Measurements from ENCODE around the gene TNF.
A peak's percentile ranks its signal among the peaks of the same experiment; 100 is the strongest.

TNF gene

GRCh38 chr6:31544676-31545075, 30.7 kb upstream of the TNF start:
- no peak for DNase-seq (ENCODE audit: low read depth)

- DNase-seq (ENCODE audit: low read depth), result no peak
Measured at GRCh38 chr6:31545291-31545690, 30.1 kb upstream of the TNF start.

- DNase-seq (ENCODE audit: low read depth), result peak; percentile 66
Measured at GRCh38 chr6:31546339-31546957, 28.9 kb upstream of the TNF start, which contains the start of gene ATP6V1G2. Gene ATP6V1G2 (minus strand): TSS chr6:31546608. CDS start chr6:31546559, 49 bp downstream.

GRCh38 chr6:31546958-31547726, 28.2 kb upstream of the TNF start, which contains the start of gene NFKBIL1:
Gene NFKBIL1 (plus strand): TSS chr6:31547608. CDS start chr6:31547695, 87 bp downstream.
- DNase-seq (ENCODE audit: low read depth), result peak; percentile 81

GRCh38 chr6:31547727-31548543, 27.4 kb upstream of the TNF start:
- DNase-seq (ENCODE audit: low read depth), result no peak

- no peak for DNase-seq (ENCODE audit: low read depth)
Measured at GRCh38 chr6:31548544-31548873, 26.9 kb upstream of the TNF start.

GRCh38 chr6:31551371-31551770, 24.0 kb upstream of the TNF start:
- DNase-seq (ENCODE audit: low read depth), result peak; percentile 42

- DNase-seq (ENCODE audit: low read depth), result no peak
Measured at GRCh38 chr6:31556307-31556706, 19.1 kb upstream of the TNF start.

GRCh38 chr6:31557443-31558317, 17.7 kb upstream of the TNF start:
- no peak for DNase-seq (ENCODE audit: low read depth)

GRCh38 chr6:31558318-31558625, 17.1 kb upstream of the TNF start:
- no peak for DNase-seq (ENCODE audit: low read depth)

GRCh38 chr6:31558631-31559500, 16.5 kb upstream of the TNF start:
- DNase-seq (ENCODE audit: low read depth), result peak; percentile 45

GRCh38 chr6:31559606-31559957, 15.8 kb upstream of the TNF start:
- no peak for DNase-seq (ENCODE audit: low read depth)

- DNase-seq (ENCODE audit: low read depth), result no peak
Measured at GRCh38 chr6:31559958-31560696, 15.2 kb upstream of the TNF start.

- no peak for DNase-seq (ENCODE audit: low read depth)
Measured at GRCh38 chr6:31560697-31561058, 14.7 kb upstream of the TNF start.

GRCh38 chr6:31567531-31568370, 7.6 kb upstream of the TNF start:
- DNase-seq (ENCODE audit: low read depth), result no peak

GRCh38 chr6:31568537-31568961, 6.8 kb upstream of the TNF start:
- DNase-seq (ENCODE audit: low read depth), result no peak

GRCh38 chr6:31569861-31570536, 5.4 kb upstream of the TNF start:
- DNase-seq (ENCODE audit: low read depth), result no peak

GRCh38 chr6:31572041-31572911, 3.1 kb upstream of the TNF start, which contains the start of gene LTA:
Gene LTA (plus strand): TSS chr6:31572289. CDS start chr6:31572743, 454 bp downstream.
- DNase-seq (ENCODE audit: low read depth), result peak; percentile 55
